Neural crest cell (in vitro differentiated cells): Measurements from ENCODE around the gene FMO3. TPM values are rescaled to one million over a fixed set of nuclear protein-coding genes. Genes with fewer than 3 reads are reported as not detected.

Experiments used
- DNase-seq: peaks from one replicate; pipeline ENCODE4 v3.0.0; 2021; ENCODE audit warnings: low read depth, mixed read lengths, low spot score
- H3K27ac Mint-ChIP-seq: one replicate; pipeline ENCODE4 v1.8.0; 2021; ENCODE audit warnings: mild to moderate bottlenecking, mixed read lengths; ENCODE audit not compliant: unreplicated experiment
- H3K27me3 Mint-ChIP-seq: 2 replicates; pipeline ENCODE4 v1.8.0; 2021; ENCODE audit warnings: low read depth, mild to moderate bottlenecking, mixed read lengths
- H3K36me3 Mint-ChIP-seq: 2 replicates; pipeline ENCODE4 v1.8.0; 2021; ENCODE audit warnings: low read depth, mild to moderate bottlenecking, mixed read lengths
- H3K4me1 Mint-ChIP-seq: 2 replicates; pipeline ENCODE4 v1.8.0; 2021; ENCODE audit warnings: mixed read lengths
- H3K4me3 Mint-ChIP-seq: one replicate; pipeline ENCODE4 v1.8.0; 2021; ENCODE audit warnings: mild to moderate bottlenecking, mixed read lengths
- H3K9me3 Mint-ChIP-seq: 2 replicates; pipeline ENCODE4 v1.8.0; 2021; ENCODE audit warnings: mixed read lengths
- total RNA-seq: library from RNA; stranded (reverse); gene quantifications from 2 replicates; pipeline ENCODE4 v1.2.1, GENCODE V29; 2021
- TF ChIP-seq, protein P1 (sequence below): fragments of 200-600 bp; sonication (generic); conservative IDR thresholded peaks from 2 replicates; pipeline ENCODE4 v1.5.0; 2021; ENCODE audit warnings: antibody characterized with exemption, mild to moderate bottlenecking

Gene FMO3
- total RNA-seq, 1 donor from 2014 or later: not detected

GRCh38 chr1:171140956-171141687, 50.4 kb downstream of the FMO3 start:
- no peak overlapping the region for H3K27ac Mint-ChIP-seq
- no peaks in the 10 kb centered on the region for H3K27me3 Mint-ChIP-seq
- TF ChIP-seq, protein P1, sequence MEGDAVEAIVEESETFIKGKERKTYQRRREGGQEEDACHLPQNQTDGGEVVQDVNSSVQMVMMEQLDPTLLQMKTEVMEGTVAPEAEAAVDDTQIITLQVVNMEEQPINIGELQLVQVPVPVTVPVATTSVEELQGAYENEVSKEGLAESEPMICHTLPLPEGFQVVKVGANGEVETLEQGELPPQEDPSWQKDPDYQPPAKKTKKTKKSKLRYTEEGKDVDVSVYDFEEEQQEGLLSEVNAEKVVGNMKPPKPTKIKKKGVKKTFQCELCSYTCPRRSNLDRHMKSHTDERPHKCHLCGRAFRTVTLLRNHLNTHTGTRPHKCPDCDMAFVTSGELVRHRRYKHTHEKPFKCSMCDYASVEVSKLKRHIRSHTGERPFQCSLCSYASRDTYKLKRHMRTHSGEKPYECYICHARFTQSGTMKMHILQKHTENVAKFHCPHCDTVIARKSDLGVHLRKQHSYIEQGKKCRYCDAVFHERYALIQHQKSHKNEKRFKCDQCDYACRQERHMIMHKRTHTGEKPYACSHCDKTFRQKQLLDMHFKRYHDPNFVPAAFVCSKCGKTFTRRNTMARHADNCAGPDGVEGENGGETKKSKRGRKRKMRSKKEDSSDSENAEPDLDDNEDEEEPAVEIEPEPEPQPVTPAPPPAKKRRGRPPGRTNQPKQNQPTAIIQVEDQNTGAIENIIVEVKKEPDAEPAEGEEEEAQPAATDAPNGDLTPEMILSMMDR: no peak
- no peak for DNase-seq
- H3K36me3 Mint-ChIP-seq: no peaks in the 10 kb centered on the region
- peaks cover 14% of the 10 kb centered on the region for H3K4me1 Mint-ChIP-seq
- H3K4me3 Mint-ChIP-seq: no peak overlapping the region
- H3K9me3 Mint-ChIP-seq: no peaks in the 10 kb centered on the region

- TF ChIP-seq, protein P1: no peak
Observed at GRCh38 chr1:171141688-171142415, 51.1 kb downstream of the FMO3 start.

DNA sequence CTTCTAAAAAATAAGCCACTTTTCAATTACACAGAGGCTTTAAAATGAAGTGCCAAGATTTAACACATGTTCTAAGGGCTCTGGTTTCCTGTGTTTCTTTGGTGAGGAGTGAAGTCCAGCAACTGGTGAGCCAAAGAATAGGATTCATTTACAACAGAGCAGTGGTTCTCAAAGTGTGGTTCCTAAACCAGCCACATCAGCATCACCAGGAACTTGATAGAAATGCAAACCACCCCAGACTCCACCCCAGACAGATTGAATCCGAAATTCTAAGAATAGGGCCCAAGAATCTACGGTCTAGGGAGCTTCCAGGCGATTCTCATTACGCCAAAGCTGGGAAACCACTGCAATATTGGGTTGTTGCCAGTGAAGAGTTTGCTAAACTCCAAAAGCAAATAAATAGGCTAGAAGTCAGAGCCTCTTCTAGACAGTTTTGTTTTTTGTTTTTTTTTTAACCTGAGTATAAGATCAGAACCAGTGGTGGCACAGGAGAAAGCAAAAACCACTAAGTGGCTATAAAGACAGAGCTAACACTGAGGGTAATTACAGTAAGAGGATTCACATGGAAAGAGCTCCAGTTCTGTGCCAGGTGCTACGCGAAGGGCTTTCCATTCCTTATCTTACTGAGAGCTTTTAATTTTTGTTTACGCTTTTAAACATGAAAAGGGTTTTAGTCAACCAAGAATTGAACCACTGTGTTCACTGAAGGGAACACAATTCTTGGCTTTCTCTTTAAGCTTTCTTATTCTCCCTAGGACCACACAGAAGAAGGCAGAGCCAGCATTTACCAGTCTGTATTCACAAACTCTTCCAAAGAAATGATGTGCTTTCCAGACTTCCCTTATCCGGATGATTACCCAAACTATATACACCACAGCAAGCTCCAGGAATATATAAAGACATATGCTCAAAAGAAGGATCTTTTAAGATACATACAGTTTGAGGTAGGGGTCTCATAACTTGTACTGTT, 52.0 kb downstream of the FMO3 start:
- H3K9me3 Mint-ChIP-seq: no peaks in the 10 kb centered on the region
- H3K27me3 Mint-ChIP-seq: no peaks in the 10 kb centered on the region
- H3K4me1 Mint-ChIP-seq: peaks cover 14% of the 10 kb centered on the region
- no peak for DNase-seq
- no peaks in the 10 kb centered on the region for H3K36me3 Mint-ChIP-seq
- H3K4me3 Mint-ChIP-seq: no peak overlapping the region
- TF ChIP-seq, protein P1: no peak
- no peak overlapping the region for H3K27ac Mint-ChIP-seq

More at GRCh38 chr1:171141688-171142415, 51.1 kb downstream of the FMO3 start:
- H3K27me3 Mint-ChIP-seq: no peaks in the 10 kb centered on the region
- peaks cover 14% of the 10 kb centered on the region for H3K4me1 Mint-ChIP-seq
- no peak for DNase-seq
- peak overlapping the region; percentile 17 for H3K27ac Mint-ChIP-seq
- H3K9me3 Mint-ChIP-seq: no peaks in the 10 kb centered on the region
- H3K36me3 Mint-ChIP-seq: no peaks in the 10 kb centered on the region
- H3K4me3 Mint-ChIP-seq: no peak overlapping the region

DNA sequence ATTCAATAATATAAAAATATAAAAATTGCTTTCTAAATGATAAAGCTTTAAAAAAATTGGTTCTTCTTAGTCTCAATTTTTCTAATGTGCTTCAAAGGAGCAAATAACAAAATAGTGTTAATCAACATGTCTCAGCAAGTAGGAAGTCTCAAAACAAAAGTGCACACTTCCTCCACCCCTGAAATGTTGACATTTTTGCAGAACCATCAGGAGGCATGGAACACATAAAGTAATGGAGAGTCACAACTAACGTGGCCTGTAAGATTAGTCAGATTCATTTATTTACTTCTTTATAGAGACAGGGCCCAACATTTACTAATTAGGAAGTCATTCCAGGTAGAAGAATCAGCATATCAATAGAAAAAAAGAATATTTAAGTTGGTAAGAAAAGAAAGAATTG, 59.5 kb downstream of the FMO3 start:
- Mint-ChIP-seq H3K9me3 (no peaks in the 10 kb centered on the region), H3K4me1 (no peaks in the 10 kb centered on the region), H3K36me3 (no peaks in the 10 kb centered on the region), H3K27me3 (no peaks in the 10 kb centered on the region), H3K4me3 (no peak overlapping the region), H3K27ac (no peak overlapping the region)
- TF ChIP-seq, protein P1: no peak
- no peak for DNase-seq

GRCh38 chr1:171152549-171152948, 61.8 kb downstream of the FMO3 start:
- Mint-ChIP-seq H3K27ac (no peak overlapping the region), H3K4me1 (no peaks in the 10 kb centered on the region), H3K27me3 (no peaks in the 10 kb centered on the region), H3K4me3 (no peak overlapping the region), H3K9me3 (no peaks in the 10 kb centered on the region), H3K36me3 (no peaks in the 10 kb centered on the region)
- DNase-seq: no peak
- TF ChIP-seq, protein P1: no peak
